Astrocyte (in vitro differentiated cells and primary cell): Measurements from ENCODE around the gene CASK.

Experiments used
- CTCF ChIP-seq: IDR thresholded peaks from 2 replicates; pipeline ENCODE4 v1.5.1; 2011; ENCODE audit warnings: low read depth, mild to moderate bottlenecking, inconsistent platforms, low read length, moderate library complexity; ENCODE audit not compliant: insufficient read depth
- EZH2 ChIP-seq: IDR thresholded peaks from 2 replicates; pipeline ENCODE4 v1.6.1; 2012; ENCODE audit warnings: mild to moderate bottlenecking, low read length, inconsistent platforms; ENCODE audit not compliant: insufficient read depth

DNA sequence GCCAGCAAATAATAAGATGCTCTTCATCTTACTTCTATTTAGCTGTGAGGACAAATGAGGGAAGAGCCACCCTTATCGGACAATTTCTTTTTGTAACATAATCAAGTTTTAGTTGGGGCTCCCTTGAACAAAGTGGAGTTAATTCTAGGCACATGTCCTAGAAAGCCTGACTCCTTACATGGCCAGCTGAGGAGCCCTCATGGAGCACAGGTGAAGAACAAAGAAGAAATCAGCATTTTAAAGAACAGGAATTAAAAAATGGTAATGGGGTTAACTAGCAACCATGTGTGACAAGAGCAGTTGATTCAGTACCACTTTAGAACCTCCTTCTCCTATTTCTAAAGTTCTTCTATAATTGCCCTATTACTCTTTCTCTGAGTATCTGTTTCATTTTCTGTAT lies 183.5 kb downstream of the CASK start:
- TF ChIP-seq CTCF: no peak
- TF ChIP-seq EZH2: no peak
